NT2/D1 (cell line): Measurements from ENCODE around the gene ZACN.

Source experiments
- SUZ12 ChIP-seq: IDR thresholded peaks from 2 replicates; pipeline ENCODE4 v1.6.1; 2011; ENCODE audit not compliant: insufficient read length, insufficient read depth; ENCODE audit errors: extremely low read depth
- YY1 ChIP-seq: IDR thresholded peaks from 2 replicates; pipeline ENCODE4 v1.6.1; 2011; ENCODE audit not compliant: insufficient read length, insufficient read depth
- ZNF274 ChIP-seq: IDR thresholded peaks from 2 replicates; pipeline ENCODE4 v1.6.1; 2011; ENCODE audit warnings: mild to moderate bottlenecking, low read depth, low read length

- TF ChIP-seq ZNF274 (no peak), YY1 (no peak), SUZ12 (no peak)
Observed at GRCh38 chr17:76079535-76079955, 563 bp downstream of the ZACN start.
